C4-2B (cell line): ENCODE data around the gene EPHA2.
"Not testable (repeated sequence)": the region's sequence is repeated elsewhere in the genome, so short reads cannot be mapped to it uniquely, and the experiment has no call there.

Source experiments
- ZFX ChIP-seq: fragments of 450-650 bp; IDR thresholded peaks from 2 replicates; pipeline ENCODE4 v1.6.1; 2017
- TF ChIP-seq, protein P1 (sequence below): fragments of 450-650 bp; conservative IDR thresholded peaks from 2 replicates; pipeline ENCODE4 v1.5.1; 2017; ENCODE audit warnings: mild to moderate bottlenecking

DNA sequence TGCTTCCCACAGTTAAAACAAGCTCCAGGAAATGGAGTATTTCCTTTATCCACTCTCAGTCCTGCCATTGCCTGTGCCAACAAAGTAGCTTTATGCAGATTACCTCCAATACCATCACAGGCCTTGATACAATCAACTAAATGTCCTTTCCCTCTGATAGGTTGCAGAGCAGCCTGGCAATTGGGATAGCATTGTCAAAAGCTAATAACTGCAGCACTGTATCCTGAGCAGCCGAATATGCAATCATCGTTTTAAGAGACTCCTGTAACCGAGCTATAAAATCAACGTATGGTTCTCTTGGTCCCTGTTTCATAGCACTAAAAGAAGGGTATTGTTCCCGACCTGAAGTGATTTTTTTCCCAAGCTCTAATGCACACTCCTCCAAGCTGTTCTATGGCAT is 48.8 kb downstream of the EPHA2 start:
- TF ChIP-seq, protein P1, sequence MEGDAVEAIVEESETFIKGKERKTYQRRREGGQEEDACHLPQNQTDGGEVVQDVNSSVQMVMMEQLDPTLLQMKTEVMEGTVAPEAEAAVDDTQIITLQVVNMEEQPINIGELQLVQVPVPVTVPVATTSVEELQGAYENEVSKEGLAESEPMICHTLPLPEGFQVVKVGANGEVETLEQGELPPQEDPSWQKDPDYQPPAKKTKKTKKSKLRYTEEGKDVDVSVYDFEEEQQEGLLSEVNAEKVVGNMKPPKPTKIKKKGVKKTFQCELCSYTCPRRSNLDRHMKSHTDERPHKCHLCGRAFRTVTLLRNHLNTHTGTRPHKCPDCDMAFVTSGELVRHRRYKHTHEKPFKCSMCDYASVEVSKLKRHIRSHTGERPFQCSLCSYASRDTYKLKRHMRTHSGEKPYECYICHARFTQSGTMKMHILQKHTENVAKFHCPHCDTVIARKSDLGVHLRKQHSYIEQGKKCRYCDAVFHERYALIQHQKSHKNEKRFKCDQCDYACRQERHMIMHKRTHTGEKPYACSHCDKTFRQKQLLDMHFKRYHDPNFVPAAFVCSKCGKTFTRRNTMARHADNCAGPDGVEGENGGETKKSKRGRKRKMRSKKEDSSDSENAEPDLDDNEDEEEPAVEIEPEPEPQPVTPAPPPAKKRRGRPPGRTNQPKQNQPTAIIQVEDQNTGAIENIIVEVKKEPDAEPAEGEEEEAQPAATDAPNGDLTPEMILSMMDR: not testable (repeated sequence)
- TF ChIP-seq ZFX: not testable (repeated sequence)
